Loucy (cell line): Measurements from ENCODE around the gene LEMD1.

ENCODE experiments used
- CTCF ChIP-seq: fragments of 200-600 bp; sonication (generic); conservative IDR thresholded peaks from 2 replicates; pipeline ENCODE4 v1.5.1; 2014; ENCODE audit warnings: mild to moderate bottlenecking, antibody characterized with exemption, low read length
- EZH2phosphoT487 ChIP-seq: fragments of 200-600 bp; IDR thresholded peaks from 2 replicates; pipeline ENCODE4 v1.6.1; 2018; ENCODE audit warnings: antibody characterized with exemption, mild to moderate bottlenecking, moderate library complexity, borderline replicate concordance

GRCh38 chr1:205379056-205379455 lies 42.8 kb downstream of the LEMD1 start:
- TF ChIP-seq CTCF = no peak
- TF ChIP-seq EZH2phosphoT487 = no peak
